NCI-H1694 treated with DMSO at 0.1 percent for 48 hours (cell line): ENCODE measurements around the gene SALL4.
A peak's percentile ranks its signal among the peaks of the same experiment; 100 is the strongest.
"Not testable (repeated sequence)": the region's sequence is repeated elsewhere in the genome, so short reads cannot be mapped to it uniquely, and the experiment has no call there.

ENCODE experiments used
- DNase-seq: peaks from one replicate; lab custom pipeline; 2025; lab: John Stamatoyannopoulos, UW

SALL4 gene

DNA sequence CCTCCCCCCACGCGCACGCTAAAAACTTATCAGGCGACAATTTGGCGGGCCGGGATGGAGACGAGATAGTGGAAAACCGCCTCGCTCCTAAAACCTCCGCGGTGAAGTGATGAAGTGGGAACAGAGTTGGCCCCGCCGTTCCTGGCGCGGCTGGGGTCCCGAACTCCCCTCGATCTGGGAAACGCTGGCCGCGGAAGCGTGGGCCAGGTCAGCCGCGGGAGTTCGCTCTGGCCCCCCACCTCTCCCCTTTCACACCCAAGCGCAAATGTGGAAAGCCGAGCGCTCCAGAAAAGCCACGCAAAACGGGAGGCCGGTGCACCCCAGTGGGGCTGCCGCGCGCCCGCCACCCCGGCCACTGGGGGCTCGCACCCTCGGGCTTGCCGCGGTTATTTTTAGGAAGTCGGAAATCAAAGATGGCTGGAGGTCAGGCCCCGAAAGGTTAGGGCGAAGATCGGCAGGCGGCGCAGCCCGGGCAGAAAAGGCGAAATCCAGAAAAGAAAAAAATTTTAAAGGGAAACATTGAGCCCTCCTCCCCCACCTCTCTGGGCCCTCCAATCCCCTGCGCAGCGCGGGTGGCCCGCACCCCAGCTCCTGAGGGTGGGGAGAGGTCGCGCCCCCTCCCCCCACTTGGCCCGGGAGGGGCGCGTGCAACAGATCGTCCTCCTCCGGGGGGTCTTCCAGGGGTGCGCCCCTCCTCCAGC is 1.0 kb downstream of the SALL4 start:
- DNase-seq, result no peak

- no peak for DNase-seq
These were observed 1.5 kb downstream of the SALL4 start for GRCh38 chr20:51800872-51801121.

DNA sequence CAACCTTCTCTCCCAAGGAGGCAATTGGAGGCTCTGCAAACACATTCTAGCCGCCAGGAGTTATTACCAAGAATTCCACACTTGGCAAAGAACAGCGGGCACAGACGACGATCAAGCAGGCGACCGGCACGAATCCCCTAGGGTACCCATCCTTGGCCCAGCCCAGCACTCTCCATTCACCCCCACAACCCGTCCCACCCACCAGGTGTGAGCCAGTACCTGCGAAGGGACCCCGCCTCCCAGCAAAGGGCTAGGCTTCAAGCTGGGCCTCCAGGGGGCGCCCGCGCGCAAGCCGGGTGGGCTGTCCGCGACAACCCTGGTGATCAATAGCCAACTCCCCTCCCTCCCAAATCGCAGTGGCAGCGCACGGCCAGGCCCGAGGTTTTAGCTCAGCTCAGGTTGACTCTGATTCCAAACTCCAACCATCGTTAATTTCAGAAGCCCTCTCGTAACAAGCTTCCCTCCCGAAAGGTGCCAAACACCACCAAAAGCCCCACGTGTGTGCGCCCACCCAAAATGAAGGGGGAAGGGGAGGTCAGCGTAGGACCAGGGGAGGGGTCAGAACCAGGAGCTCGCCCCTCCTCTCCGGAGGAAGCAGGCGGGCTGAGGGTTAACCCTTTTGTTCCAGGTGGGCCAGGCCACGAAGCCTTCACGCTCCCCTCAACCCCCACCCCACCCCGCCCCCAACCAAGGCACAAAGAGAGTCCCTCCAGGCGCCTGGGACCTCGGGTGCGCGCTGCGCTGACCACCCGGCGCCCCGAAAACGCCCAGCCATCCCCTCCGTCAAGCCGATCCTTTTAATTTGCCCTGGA is 2.1 kb downstream of the SALL4 start:
- no peak for DNase-seq

GRCh38 chr20:51799401-51799860 is 2.9 kb downstream of the SALL4 start:
- DNase-seq, result no peak

- no peak for DNase-seq
These were observed 4.8 kb downstream of the SALL4 start for GRCh38 chr20:51797357-51798025.

- DNase-seq, result no peak
These were observed 6.0 kb downstream of the SALL4 start for GRCh38 chr20:51796340-51796739.

DNA sequence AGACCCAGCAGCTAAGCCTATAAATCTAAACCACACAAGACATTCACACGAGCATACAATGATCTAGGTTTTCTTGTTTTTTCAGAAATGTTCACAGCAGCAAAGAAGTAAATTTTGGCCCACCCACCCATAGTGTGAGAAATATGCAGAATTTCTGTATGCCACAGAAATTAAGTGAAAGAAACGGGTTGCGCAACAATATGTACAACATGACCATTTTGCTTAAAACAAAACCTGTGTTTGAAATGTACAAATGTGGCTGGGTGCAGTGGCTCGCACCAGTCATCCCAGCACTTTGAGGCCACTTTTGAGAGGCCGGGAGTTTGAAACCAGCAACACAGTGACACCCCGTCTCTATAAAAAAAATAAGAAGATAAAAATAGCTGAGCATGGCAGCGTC is 9.4 kb downstream of the SALL4 start:
- DNase-seq, result no peak

DNA sequence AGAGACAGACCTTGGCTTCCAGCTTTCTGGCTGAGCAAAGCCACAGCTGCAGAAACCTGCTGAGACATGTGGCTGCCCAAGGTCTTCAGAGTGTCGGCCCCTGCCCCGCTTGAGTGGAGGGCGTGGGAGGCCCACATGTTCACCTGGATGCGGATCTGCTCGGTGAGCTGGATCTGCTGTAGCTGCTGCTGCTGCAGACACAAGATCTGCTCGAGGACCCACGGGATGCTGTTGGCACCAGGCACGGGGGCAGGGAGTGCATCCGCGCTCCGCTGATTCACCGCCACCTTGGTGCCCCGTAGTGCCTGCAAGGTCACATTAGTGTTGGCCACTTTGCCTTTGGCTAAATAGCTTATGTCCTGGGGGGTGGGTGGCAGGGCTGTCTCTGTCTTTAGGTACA is 10.7 kb downstream of the SALL4 start:
- no peak for DNase-seq

- DNase-seq, result no peak
These were observed 12.1 kb downstream of the SALL4 start for GRCh38 chr20:51790256-51790655.

- DNase-seq, result no peak
These were observed 12.9 kb downstream of the SALL4 start for GRCh38 chr20:51789434-51789833.

DNA sequence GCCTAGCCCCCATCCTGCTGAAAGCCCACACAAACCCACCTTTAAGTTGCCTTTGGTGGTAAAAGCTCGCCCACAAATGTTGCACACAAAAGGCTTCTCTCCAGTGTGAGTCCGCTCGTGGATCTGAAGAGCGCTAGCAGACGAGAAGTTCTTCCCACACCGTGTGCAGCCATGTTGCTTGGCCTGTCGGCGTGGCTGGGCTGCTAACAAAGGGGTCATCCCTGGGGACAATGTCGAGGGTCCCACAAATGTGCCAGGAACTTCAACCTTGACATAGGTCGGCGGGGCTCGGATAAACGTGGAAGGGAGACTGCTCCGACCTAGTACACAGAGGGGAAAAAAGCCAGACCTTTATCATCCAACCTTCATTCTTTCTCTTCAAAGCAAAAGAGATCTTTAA is 13.5 kb downstream of the SALL4 start:
- no peak for DNase-seq

DNA sequence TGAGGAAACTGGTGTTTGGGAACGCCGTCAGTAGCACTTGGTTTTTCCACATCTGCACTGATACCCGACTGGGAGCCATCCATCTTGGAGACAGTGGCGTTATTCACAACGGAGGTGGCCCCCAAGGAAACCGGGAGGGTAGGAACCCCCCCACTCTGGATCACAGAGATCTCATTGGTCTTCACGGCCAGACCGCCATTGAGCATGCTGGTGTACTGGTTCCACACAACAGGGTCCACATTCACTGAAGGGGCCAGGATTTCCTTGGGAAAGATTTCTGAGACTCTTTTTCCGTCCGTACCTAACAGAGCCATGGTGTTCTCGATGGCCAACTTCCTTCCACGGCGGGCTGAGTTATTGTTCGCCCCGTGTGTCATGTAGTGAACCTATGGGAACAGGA is 18.0 kb downstream of the SALL4 start:
- no peak for DNase-seq

GRCh38 chr20:51778229-51778759 is 24.0 kb downstream of the SALL4 start:
- not testable (repeated sequence) for DNase-seq

DNA sequence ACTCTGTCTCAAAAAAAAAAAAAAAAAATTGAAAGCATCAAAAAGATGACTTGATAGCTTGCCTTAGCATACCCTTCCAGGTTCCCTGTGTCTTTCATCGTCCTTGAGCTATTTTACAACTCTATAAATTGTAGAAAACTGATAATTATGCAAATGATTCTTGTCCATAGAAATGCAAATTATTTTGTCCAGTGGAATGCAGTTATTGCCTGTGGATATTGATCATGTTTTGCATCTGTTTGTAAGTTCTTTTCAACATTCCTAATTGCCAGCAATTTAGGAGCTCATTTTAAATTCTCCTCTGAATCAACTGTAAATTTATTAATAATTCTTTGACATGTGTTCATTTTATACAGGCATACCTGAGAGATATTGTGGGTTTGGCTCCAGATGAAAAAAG is 27.1 kb downstream of the SALL4 start:
- no peak for DNase-seq

GRCh38 chr20:51772236-51772635 is 30.1 kb downstream of the SALL4 start:
- no peak for DNase-seq

- DNase-seq, result no peak
These were observed 32.2 kb downstream of the SALL4 start for GRCh38 chr20:51769976-51770615.

- no peak for DNase-seq
These were observed 33.4 kb downstream of the SALL4 start for GRCh38 chr20:51768759-51769517.

GRCh38 chr20:51767867-51768758 is 34.2 kb downstream of the SALL4 start, which contains the start of gene ATP9A:
Gene ATP9A, minus strand, starts transcription at chr20:51768390. Its CDS starts 21 bp downstream, at chr20:51768369.
- no peak for DNase-seq

- DNase-seq, result peak; percentile 66
These were observed 35.1 kb downstream of the SALL4 start for GRCh38 chr20:51766994-51767866.
